Adrenal gland (tissue), 5 donors: ENCODE measurements around the gene BTBD9.

Source experiments
- CTCF ChIP-seq, 6 experiments: fragments of 450-650 bp in 4 of 6; fragments of 200-600 bp in 2 of 6; sonication (generic) in 1 of 6; IDR thresholded peaks; 1 replicate in 5 of 6; 2 replicates in 1 of 6; pipeline versions ENCODE4 v1.5.1 to v1.8.0; 2016 to 2021; ENCODE audit warnings: antibody characterized with exemption in 6 of 6, mild to moderate bottlenecking in 2 of 6, moderate library complexity in 1 of 6
- POLR2A ChIP-seq, 2 donors: fragments of 450-650 bp; IDR thresholded peaks; one replicate each; pipeline ENCODE4 v1.6.1; 2017; ENCODE audit warnings: antibody characterized with exemption in 2 of 2, mild to moderate bottlenecking in 2 of 2, moderate library complexity in 1 of 2
- donor health status: DM: no; HTN: no; CAD: no.

GRCh38 chr6:38625217-38625616, 14.5 kb downstream of the BTBD9 start:
- TF ChIP-seq CTCF (IDR thresholded peaks at IDR 0.05) (no peak), POLR2A (IDR thresholded peaks at IDR 0.05) (no peak)
